GM12801 (cell line): ENCODE data around the gene FAM47E.

Experiments
- TF ChIP-seq, protein P1 (sequence below): IDR thresholded peaks from one replicate; pipeline ENCODE4 v1.5.1; 2011; ENCODE audit warnings: control low read depth; ENCODE audit not compliant: insufficient read length; ENCODE audit errors: extremely low read depth

FAM47E gene

DNA sequence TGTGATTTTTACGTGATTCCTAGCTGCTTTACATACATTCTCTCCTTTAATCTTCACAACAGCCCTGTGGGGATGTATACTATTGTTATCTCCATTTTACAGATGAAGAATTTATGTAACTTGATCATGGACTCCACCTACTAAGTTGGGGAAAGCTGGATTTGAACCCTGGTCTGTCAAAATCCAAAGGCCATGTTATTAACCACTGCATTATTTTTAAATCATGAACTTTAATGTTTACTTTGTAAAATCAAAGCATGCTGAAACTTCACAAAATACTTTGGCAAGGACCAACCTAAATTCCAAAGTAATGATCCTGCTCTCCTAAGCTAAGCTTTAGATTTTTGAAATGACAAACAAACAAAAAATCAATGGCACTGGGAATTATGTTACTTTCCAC is 26.1 kb downstream of the FAM47E start:
- TF ChIP-seq, protein P1, sequence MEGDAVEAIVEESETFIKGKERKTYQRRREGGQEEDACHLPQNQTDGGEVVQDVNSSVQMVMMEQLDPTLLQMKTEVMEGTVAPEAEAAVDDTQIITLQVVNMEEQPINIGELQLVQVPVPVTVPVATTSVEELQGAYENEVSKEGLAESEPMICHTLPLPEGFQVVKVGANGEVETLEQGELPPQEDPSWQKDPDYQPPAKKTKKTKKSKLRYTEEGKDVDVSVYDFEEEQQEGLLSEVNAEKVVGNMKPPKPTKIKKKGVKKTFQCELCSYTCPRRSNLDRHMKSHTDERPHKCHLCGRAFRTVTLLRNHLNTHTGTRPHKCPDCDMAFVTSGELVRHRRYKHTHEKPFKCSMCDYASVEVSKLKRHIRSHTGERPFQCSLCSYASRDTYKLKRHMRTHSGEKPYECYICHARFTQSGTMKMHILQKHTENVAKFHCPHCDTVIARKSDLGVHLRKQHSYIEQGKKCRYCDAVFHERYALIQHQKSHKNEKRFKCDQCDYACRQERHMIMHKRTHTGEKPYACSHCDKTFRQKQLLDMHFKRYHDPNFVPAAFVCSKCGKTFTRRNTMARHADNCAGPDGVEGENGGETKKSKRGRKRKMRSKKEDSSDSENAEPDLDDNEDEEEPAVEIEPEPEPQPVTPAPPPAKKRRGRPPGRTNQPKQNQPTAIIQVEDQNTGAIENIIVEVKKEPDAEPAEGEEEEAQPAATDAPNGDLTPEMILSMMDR, result no peak

GRCh38 chr4:76278583-76278982 is 27.1 kb downstream of the FAM47E start:
- TF ChIP-seq, protein P1, result no peak

- TF ChIP-seq, protein P1, result no peak
These were observed 27.9 kb downstream of the FAM47E start for GRCh38 chr4:76279462-76279861.

- TF ChIP-seq, protein P1, result no peak
These were observed 29.2 kb downstream of the FAM47E start for GRCh38 chr4:76280488-76281441.

DNA sequence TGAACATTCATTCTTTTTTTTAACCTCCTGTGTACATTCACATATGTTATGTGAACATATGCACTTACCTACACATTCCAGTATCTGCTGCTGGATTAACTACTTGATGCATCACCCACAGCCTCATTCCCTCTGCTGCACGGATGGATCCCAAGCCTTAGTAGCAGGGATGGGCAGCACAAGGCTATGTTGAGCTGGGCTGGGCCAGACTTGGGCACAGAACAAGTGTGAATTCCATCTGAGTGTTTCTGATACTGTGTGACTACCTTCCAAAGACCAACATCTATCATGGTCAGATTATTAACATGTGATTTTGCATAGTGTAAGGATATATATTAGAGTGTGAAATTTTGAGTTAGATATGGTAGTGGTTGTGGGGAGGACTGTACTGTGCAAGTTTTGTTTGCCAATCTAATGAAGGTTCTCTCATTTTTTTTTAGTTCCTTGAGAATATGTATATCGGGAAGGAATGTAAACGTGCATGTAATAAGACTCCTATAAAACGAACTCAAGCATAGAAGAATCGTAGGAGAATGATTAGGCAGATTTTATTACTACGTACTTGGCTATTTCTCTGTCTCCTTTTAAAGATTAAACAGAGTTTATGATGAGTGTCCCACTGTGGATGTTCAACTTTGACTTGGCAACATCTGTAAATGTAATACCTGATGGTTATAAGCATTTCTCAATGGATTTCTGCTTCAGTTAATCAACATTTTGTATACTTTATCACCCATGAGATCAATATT is 31.6 kb downstream of the FAM47E start:
- TF ChIP-seq, protein P1, result no peak

DNA sequence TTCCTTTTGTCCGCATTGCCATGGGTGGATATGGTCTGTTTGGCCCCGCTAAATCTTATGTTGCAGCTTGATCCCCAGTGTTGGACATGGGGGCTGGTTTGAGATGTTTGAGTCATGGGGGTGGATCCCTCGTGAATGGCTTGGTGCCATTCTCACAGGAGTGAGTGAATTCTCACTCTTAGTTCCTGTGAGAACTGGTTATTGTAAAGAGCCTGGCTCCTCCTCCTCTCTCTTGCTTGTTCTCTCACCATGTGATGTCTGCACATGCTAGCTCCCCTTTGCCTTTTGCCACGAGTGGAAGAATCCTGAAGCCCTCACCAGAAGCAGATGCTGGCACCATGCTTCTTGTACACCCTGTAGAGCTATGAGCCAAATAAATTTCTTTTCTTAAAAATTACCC is 32.4 kb downstream of the FAM47E start:
- TF ChIP-seq, protein P1, result no peak

GRCh38 chr4:76292730-76293129 is 41.2 kb downstream of the FAM47E start:
- TF ChIP-seq, protein P1, result no peak
